Colonic mucosa (tissue), 4 donors: Measurements from ENCODE around the gene ITLN1. TPM values are rescaled to one million over a fixed set of nuclear protein-coding genes. Genes with fewer than 3 reads are reported as not detected.
"Not testable (repeated sequence)": the region's sequence is repeated elsewhere in the genome, so short reads cannot be mapped to it uniquely, and the experiment has no call there.

Experiments used
- DNase-seq: peaks from one replicate; pipeline ENCODE4 v3.0.0-alpha.2; 2020
- H3K27ac ChIP-seq: fragments of 200-600 bp; one replicate; pipeline ENCODE4 v1.8.0; 2021
- H3K27me3 ChIP-seq: fragments of 200-600 bp; one replicate; pipeline ENCODE4 v1.8.0; 2021
- H3K36me3 ChIP-seq: fragments of 200-600 bp; one replicate; pipeline ENCODE4 v1.8.0; 2021
- H3K4me1 ChIP-seq: fragments of 200-600 bp; one replicate; pipeline ENCODE4 v1.8.0; 2021; ENCODE audit warnings: mild to moderate bottlenecking
- H3K4me3 ChIP-seq: fragments of 200-600 bp; one replicate; pipeline ENCODE4 v1.8.0; 2021
- H3K9ac ChIP-seq, 2 donors: one replicate each; pipeline ENCODE4 v1.7.0; 2013; ENCODE audit warnings: control low read depth in 2 of 2, low read depth in 2 of 2, low read length in 2 of 2
- H3K9me3 ChIP-seq: fragments of 200-600 bp; one replicate; pipeline ENCODE4 v1.8.0; 2021
- CTCF ChIP-seq: fragments of 200-600 bp; IDR thresholded peaks from one replicate; pipeline ENCODE4 v1.8.0; 2022; ENCODE audit warnings: antibody characterized with exemption, mild to moderate bottlenecking
- intact Hi-C: fragments of 100-400 bp; cut with DNase I; formaldehyde crosslinking; loops from one replicate; pipeline ENCODE4 v1.14.1; 2022
- total RNA-seq, 2 donors: library from RNA; stranded (reverse); fragmentation: NEBNext Ultra II Directional in 1 of 2; extraction: Animal tissue kit (Norgen Biotek cat#: 25700) in 1 of 2; gene quantifications; one replicate each; pipeline ENCODE4 v1.2.1, GENCODE V29; 2021
- donor health status: healthy.
- donor health status: DM: no; HTN: no; CAD: no.
- donor health status: DM: no; HTN: no; CAD: no.

ITLN1 gene
- total RNA-seq, 2 donors from 2014 or later: 164 to 256 TPM

GRCh38 chr1:160887071-160887470 is 2.1 kb upstream of the ITLN1 start:
- H3K36me3 ChIP-seq: no peaks in the 10 kb centered on the region
- H3K4me1 ChIP-seq: no peaks in the 10 kb centered on the region
- TF ChIP-seq CTCF: no peak
- H3K27ac ChIP-seq: no peak overlapping the region
- no peaks in the 10 kb centered on the region for H3K27me3 ChIP-seq
- no peak overlapping the region for H3K4me3 ChIP-seq
- H3K9ac ChIP-seq: no peak overlapping the region
- no peak for DNase-seq
- intact Hi-C loops: no loop called here
- no peaks in the 10 kb centered on the region for H3K9me3 ChIP-seq

GRCh38 chr1:160884579-160884978 is 401 bp downstream of the ITLN1 start:
- H3K4me3 ChIP-seq: no peak overlapping the region
- H3K4me1 ChIP-seq: no peaks in the 10 kb centered on the region
- H3K9ac ChIP-seq: no peak overlapping the region
- H3K36me3 ChIP-seq: no peaks in the 10 kb centered on the region
- H3K9me3 ChIP-seq: no peaks in the 10 kb centered on the region
- no peak for DNase-seq
- H3K27ac ChIP-seq: no peak overlapping the region
- TF ChIP-seq CTCF: peak; percentile 12
- intact Hi-C loops: loop anchor here (5.0 kb wide), 1 partner anchor 47 kb away; no protein-coding TSS in a partner anchor
- no peaks in the 10 kb centered on the region for H3K27me3 ChIP-seq

GRCh38 chr1:160883581-160884513 is 1.1 kb downstream of the ITLN1 start:
- Histone ChIP-seq H3K9me3 (no peaks in the 10 kb centered on the region), H3K27me3 (no peaks in the 10 kb centered on the region), H3K9ac (no peak overlapping the region), H3K4me1 (no peaks in the 10 kb centered on the region), H3K4me3 (no peak overlapping the region), H3K36me3 (no peaks in the 10 kb centered on the region), H3K27ac (no peak overlapping the region)
- TF ChIP-seq CTCF: no peak
- DNase-seq: no peak
- intact Hi-C loops: loop anchor here (5.0 kb wide), 1 partner anchor 47 kb away; no protein-coding TSS in a partner anchor

- H3K9ac ChIP-seq: no peak overlapping the region
- TF ChIP-seq CTCF: no peak
- DNase-seq: no peak
- H3K9me3 ChIP-seq: no peaks in the 10 kb centered on the region
- H3K4me1 ChIP-seq: no peaks in the 10 kb centered on the region
- no peaks in the 10 kb centered on the region for H3K27me3 ChIP-seq
- no peaks in the 10 kb centered on the region for H3K36me3 ChIP-seq
- H3K27ac ChIP-seq: no peak overlapping the region
- intact Hi-C loops: loop anchor here (5.0 kb wide), 1 partner anchor 45 kb away; no protein-coding TSS in a partner anchor
- H3K4me3 ChIP-seq: no peak overlapping the region
These were observed 2.4 kb downstream of the ITLN1 start for GRCh38 chr1:160882582-160882981.

- H3K27ac ChIP-seq, H3K27me3 ChIP-seq, H3K9me3 ChIP-seq, H3K4me1 ChIP-seq, DNase-seq, H3K4me3 ChIP-seq, H3K9ac ChIP-seq, H3K36me3 ChIP-seq: not testable (repeated sequence)
- intact Hi-C loops: loop anchor here (5.0 kb wide), 1 partner anchor 44 kb away; no protein-coding TSS in a partner anchor
These were observed 3.7 kb downstream of the ITLN1 start for GRCh38 chr1:160881264-160881663.

- H3K36me3 ChIP-seq: no peaks in the 10 kb centered on the region
- no peak for DNase-seq
- H3K9ac ChIP-seq: no peak overlapping the region
- TF ChIP-seq CTCF: no peak
- H3K27me3 ChIP-seq: no peaks in the 10 kb centered on the region
- H3K4me1 ChIP-seq: no peaks in the 10 kb centered on the region
- no peaks in the 10 kb centered on the region for H3K9me3 ChIP-seq
- H3K4me3 ChIP-seq: no peak overlapping the region
- intact Hi-C loops: loop anchor here (5.0 kb wide), 1 partner anchor 43 kb away; no protein-coding TSS in a partner anchor
- H3K27ac ChIP-seq: no peak overlapping the region
These were observed 4.8 kb downstream of the ITLN1 start for GRCh38 chr1:160880216-160880615.
